ENCODE measurements around the gene NPC1. TPM values are rescaled to one million over a fixed set of nuclear protein-coding genes. Genes with fewer than 3 reads are reported as not detected.

The NPC1 gene
- polyA plus RNA-seq, 1 donor (not counting 4 experiments of a cell fraction or from before 2014, with no cell fraction given), result 49.9 TPM

DNA sequence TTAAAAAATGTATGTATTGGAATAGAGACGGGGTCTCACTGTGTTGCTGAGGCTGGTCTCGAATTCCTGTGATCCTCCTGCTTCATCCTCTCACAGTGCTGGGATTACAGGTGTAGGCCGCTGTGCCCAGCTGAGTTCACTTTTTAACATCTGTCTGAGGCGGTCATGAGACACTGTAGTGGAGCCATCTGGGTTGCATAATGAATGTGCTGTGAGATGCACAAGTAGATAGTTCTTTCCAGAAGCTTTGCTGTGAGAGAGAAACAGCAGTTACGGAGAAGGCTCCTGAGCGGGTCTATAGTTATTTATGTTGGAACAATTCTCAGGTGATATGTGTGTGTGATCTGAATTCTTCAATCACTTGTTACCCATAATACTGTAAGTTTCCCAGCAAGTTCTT, 79.9 kb downstream of the NPC1 start:
- Histone ChIP-seq H3K4me1 (ENCODE audit: control insufficient read depth, extremely low read depth, insufficient read depth, low read length) (peaks cover 18% of the 10 kb centered on the region), H3K4me2 (ENCODE audit: control insufficient read depth, extremely low read depth, insufficient read depth, low read depth, low read length) (no peak overlapping the region), H4K20me1 (ENCODE audit: control insufficient read depth, extremely low read depth, insufficient read depth, low read length) (no peaks in the 10 kb centered on the region), H3K27ac (ENCODE audit: control insufficient read depth, insufficient read depth, low read length) (no peak overlapping the region), H2AFZ (ENCODE audit: control insufficient read depth, low read length) (no peak overlapping the region), H3K27me3 (ENCODE audit: control insufficient read depth, extremely low read depth, insufficient read depth, low read length) (no peaks in the 10 kb centered on the region), H3K36me3 (ENCODE audit: control insufficient read depth in 2 of 2, extremely low read depth in 1 of 2, insufficient read depth in 2 of 2, low read length in 2 of 2) (peaks cover 9 to 14% of the 10 kb centered on the region in 2 experiments), H3K9ac (ENCODE audit: control insufficient read depth, extremely low read depth, insufficient read depth, low read length) (no peak overlapping the region), H3K4me3 (ENCODE audit: control insufficient read depth in 2 of 3, extremely low read depth in 1 of 3, insufficient read depth in 2 of 3, low read depth in 1 of 3, low read length in 3 of 3) (no peak overlapping the region), H3K9me1 (ENCODE audit: control insufficient read depth, extremely low read depth, insufficient read depth, low read length) (no peaks in the 10 kb centered on the region), H3K9me3 (ENCODE audit: control insufficient read depth, low read depth, low read length) (no peaks in the 10 kb centered on the region), H3K79me2 (ENCODE audit: control insufficient read depth, insufficient read depth, low read length) (peaks cover 35% of the 10 kb centered on the region)
- DNase-seq (ENCODE audit: low read depth, low spot score) (no peak), FAIRE-seq (no peak)
- no peak for TF ChIP-seq EZH2 (IDR thresholded peaks at IDR 0.05; ENCODE audit: low read length)
- TF ChIP-seq CTCF (optimal IDR thresholded peaks at IDR 0.05 in 1 of 3, IDR thresholded peaks at IDR 0.05 in 1 of 3, conservative IDR thresholded peaks at IDR 0.05 in 1 of 3; ENCODE audit: extremely low read depth in 1 of 3, insufficient read depth in 2 of 3, low read length in 3 of 3), result no peak
- dilution Hi-C loops (cut with MboI; ENCODE audit: extremely low pct_ligation_motif_present, low sequenced_read_pairs), result no loop called here

DNA sequence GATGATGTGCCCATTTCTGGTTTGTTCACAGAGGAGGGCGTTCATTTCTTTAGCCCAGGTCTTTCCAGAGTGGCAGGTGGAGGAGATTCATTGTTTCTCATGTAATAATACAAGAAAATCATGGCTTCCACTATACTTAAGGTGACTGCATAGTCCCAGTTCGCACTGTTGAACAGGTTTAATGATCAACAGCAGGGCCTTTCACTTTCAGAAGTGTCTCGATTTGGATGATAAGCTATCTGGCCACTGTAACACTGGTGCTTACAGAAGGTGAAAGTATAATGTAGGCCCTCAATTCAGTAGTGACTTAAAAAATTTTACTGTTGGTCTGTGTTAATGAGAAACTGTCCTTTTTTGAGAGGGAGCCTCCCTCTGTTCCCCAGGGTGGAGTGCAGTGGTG, 81.6 kb downstream of the NPC1 start:
- Histone ChIP-seq H3K27ac (ENCODE audit: control insufficient read depth, insufficient read depth, low read length) (peak overlapping the region; percentile 89), H3K9ac (ENCODE audit: control insufficient read depth, extremely low read depth, insufficient read depth, low read length) (peak overlapping the region; percentile 87), H3K9me1 (ENCODE audit: control insufficient read depth, extremely low read depth, insufficient read depth, low read length) (no peaks in the 10 kb centered on the region), H3K36me3 (ENCODE audit: control insufficient read depth in 2 of 2, extremely low read depth in 1 of 2, insufficient read depth in 2 of 2, low read length in 2 of 2) (peaks cover 9 to 14% of the 10 kb centered on the region in 2 experiments), H3K9me3 (ENCODE audit: control insufficient read depth, low read depth, low read length) (no peaks in the 10 kb centered on the region), H4K20me1 (ENCODE audit: control insufficient read depth, extremely low read depth, insufficient read depth, low read length) (no peaks in the 10 kb centered on the region), H2AFZ (ENCODE audit: control insufficient read depth, low read length) (no peak overlapping the region), H3K27me3 (ENCODE audit: control insufficient read depth, extremely low read depth, insufficient read depth, low read length) (no peaks in the 10 kb centered on the region), H3K79me2 (ENCODE audit: control insufficient read depth, insufficient read depth, low read length) (peaks cover 35% of the 10 kb centered on the region), H3K4me3 (ENCODE audit: control insufficient read depth in 2 of 3, extremely low read depth in 1 of 3, insufficient read depth in 2 of 3, low read depth in 1 of 3, low read length in 3 of 3) (peak overlapping the region in 2 of 3 experiments; percentile 87 to 92), H3K4me1 (ENCODE audit: control insufficient read depth, extremely low read depth, insufficient read depth, low read length) (peaks cover 18% of the 10 kb centered on the region), H3K4me2 (ENCODE audit: control insufficient read depth, extremely low read depth, insufficient read depth, low read depth, low read length) (peak overlapping the region; percentile 100)
- no peak for FAIRE-seq
- DNase-seq (ENCODE audit: low read depth, low spot score), result no peak
- dilution Hi-C loops (cut with MboI; ENCODE audit: extremely low pct_ligation_motif_present, low sequenced_read_pairs), result no loop called here
- no peak for TF ChIP-seq CTCF (optimal IDR thresholded peaks at IDR 0.05 in 1 of 3, IDR thresholded peaks at IDR 0.05 in 1 of 3, conservative IDR thresholded peaks at IDR 0.05 in 1 of 3; ENCODE audit: extremely low read depth in 1 of 3, insufficient read depth in 2 of 3, low read length in 3 of 3)
- no peak for TF ChIP-seq EZH2 (IDR thresholded peaks at IDR 0.05; ENCODE audit: low read length)
